Fibroblast of lung (primary cell): ENCODE measurements around the gene NRG2.

Experiments used
- EZH2 ChIP-seq: IDR thresholded peaks from 2 replicates; pipeline ENCODE4 v1.5.1; 2012; ENCODE audit warnings: low read length, control low read depth, mild to moderate bottlenecking; ENCODE audit errors: missing control alignments
- TF ChIP-seq, protein P1 (sequence below), 2 donors: IDR thresholded peaks in 1 of 2; conservative IDR thresholded peaks in 1 of 2; 1 replicate in 1 of 2; 2 replicates in 1 of 2; pipeline ENCODE4 v1.5.1; 2011 to 2012; ENCODE audit warnings: low read length in 2 of 2, control low read depth in 1 of 2, inconsistent platforms in 1 of 2, low read depth in 1 of 2, mild to moderate bottlenecking in 1 of 2

DNA sequence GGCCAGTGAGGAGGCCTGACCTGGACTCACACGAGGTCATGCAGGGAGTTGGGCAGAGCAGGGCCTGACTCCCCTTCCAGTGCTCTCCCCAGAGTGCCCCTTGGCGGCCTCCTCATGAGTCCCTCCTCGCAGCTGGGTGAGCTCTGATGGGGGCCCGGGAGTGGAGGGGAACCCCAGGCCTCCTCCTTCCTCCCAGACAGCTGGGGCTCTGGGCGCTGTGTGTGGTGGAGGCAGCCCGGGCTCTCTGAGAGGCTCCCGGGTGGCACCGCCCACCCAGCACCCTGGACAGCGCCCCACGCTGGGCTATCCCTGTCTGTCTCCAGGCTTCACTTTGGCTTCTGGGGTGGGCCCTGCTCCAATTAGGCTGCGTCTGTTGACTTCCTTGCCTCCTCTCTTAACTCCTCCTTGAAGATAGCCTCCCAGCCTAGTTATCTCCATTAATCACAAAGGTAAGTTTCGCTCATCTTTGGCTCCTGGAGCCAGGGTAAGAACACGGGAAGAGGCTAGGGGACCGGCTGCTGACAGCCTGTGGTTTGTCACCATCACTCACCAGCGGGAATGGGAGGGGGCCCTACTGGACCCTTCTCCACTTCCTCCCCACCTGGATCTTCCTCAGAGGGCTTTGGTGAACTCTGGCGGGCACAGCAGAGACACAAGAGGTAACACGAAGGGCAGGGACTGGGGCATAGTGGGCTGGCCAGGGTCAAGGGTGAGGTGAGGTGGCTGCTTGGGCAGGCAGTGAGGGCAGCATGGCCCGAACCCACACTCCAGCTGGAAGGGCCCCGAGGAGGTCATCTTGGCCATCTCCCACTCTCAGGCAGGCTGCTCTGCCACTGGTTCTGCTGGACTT lies 234.4 kb downstream of the NRG2 start:
- TF ChIP-seq, protein P1, sequence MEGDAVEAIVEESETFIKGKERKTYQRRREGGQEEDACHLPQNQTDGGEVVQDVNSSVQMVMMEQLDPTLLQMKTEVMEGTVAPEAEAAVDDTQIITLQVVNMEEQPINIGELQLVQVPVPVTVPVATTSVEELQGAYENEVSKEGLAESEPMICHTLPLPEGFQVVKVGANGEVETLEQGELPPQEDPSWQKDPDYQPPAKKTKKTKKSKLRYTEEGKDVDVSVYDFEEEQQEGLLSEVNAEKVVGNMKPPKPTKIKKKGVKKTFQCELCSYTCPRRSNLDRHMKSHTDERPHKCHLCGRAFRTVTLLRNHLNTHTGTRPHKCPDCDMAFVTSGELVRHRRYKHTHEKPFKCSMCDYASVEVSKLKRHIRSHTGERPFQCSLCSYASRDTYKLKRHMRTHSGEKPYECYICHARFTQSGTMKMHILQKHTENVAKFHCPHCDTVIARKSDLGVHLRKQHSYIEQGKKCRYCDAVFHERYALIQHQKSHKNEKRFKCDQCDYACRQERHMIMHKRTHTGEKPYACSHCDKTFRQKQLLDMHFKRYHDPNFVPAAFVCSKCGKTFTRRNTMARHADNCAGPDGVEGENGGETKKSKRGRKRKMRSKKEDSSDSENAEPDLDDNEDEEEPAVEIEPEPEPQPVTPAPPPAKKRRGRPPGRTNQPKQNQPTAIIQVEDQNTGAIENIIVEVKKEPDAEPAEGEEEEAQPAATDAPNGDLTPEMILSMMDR (conservative IDR thresholded peaks at IDR 0.05 in 1 of 2, IDR thresholded peaks at IDR 0.05 in 1 of 2; ENCODE audit: low read depth in 1 of 2, low read length in 2 of 2), result no peak
- TF ChIP-seq EZH2, result no peak
